Measurements from ENCODE around the gene KDM2B.
A peak's percentile ranks its signal among the peaks of the same experiment; 100 is the strongest.
"Not testable (repeated sequence)": the region's sequence is repeated elsewhere in the genome, so short reads cannot be mapped to it uniquely, and the experiment has no call there.

The KDM2B gene

GRCh38 chr12:121495746-121496145 is 85.1 kb downstream of the KDM2B start:
- no peak for DNase-seq

GRCh38 chr12:121494093-121494787 is 86.6 kb downstream of the KDM2B start:
- no peak for DNase-seq

GRCh38 chr12:121490401-121491281 is 90.2 kb downstream of the KDM2B start:
- peak; percentile 70 for DNase-seq

DNA sequence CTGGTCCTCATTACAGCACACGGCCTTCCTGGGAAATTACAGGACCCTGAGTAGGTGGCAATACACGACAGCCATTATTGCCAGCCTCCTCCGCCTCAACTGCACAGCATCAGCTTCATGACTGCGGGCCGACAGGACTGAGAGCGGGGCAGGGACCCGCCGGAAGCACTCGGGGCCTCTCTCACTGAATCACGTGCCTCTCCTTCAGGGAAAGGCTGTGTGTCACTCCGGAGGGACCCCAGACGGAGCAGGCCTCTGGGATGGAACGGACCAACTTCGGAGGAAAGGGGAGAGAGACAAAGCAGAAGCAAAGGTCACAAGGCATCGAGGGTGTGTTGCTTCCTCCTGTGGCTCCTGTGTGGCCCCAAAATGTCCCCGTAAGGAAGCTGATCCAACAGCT is 90.9 kb downstream of the KDM2B start:
- DNase-seq, result no peak

DNA sequence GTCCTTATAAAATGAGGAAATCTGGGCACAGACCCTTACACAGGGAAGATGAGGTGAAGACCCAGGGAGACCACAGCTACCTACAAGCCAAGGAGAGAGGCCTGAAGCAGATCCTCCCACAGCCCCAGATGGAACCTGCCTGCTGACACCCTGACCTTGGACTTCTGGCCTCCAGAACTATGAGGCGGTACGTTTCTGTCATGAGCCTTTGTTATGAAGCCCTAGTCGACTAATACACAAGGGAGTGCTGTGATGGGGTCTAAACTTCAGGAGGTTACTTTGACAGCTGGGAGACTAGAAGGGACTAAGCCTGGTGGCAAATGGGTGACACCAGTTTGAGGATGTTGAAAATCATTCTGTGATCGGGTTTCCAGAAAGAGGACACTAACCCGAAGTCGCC is 95.9 kb downstream of the KDM2B start:
- DNase-seq, result no peak

- not testable (repeated sequence) for DNase-seq
These were observed 96.3 kb downstream of the KDM2B start for GRCh38 chr12:121484564-121484963.

GRCh38 chr12:121483949-121484348 is 96.9 kb downstream of the KDM2B start:
- DNase-seq, result no peak

DNA sequence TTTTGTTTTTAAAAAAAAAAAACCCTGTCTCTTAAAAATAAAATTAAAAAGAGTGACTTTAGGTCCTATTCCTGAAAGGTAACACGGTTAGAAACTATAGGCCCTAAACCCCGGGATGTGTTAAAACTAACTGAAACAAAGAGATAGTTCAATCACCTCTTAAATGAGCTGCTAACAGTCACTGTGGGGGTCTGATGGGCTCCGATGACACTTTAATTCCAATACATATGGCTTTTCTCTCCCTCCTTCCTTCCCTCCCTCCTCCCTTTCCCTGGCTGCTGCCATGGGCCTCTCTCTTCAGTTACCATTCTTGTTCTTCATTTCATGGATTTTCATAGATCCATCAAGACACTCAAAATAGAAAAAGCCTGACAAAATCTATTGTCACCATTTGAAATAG is 104.3 kb downstream of the KDM2B start:
- no peak for DNase-seq

DNA sequence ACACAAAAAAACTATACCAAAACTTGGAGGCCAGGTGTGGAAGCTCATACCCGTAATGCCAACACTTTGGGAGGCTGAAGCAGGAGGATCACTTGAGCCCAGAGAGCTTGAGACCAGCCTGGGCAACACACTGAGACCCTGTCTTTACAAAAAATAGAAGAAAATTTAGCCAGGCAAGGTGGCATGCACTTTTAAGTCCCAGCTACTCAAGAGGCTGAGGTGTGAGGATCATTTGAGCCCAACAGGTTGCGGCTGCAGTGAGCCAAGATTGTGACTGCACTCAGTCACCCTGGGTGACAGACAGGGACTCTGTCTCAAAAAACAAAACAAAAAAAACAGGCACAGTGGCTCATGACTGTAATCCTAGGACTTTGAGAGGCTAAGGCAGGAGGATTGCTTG is 105.5 kb downstream of the KDM2B start:
- DNase-seq, result no peak

DNA sequence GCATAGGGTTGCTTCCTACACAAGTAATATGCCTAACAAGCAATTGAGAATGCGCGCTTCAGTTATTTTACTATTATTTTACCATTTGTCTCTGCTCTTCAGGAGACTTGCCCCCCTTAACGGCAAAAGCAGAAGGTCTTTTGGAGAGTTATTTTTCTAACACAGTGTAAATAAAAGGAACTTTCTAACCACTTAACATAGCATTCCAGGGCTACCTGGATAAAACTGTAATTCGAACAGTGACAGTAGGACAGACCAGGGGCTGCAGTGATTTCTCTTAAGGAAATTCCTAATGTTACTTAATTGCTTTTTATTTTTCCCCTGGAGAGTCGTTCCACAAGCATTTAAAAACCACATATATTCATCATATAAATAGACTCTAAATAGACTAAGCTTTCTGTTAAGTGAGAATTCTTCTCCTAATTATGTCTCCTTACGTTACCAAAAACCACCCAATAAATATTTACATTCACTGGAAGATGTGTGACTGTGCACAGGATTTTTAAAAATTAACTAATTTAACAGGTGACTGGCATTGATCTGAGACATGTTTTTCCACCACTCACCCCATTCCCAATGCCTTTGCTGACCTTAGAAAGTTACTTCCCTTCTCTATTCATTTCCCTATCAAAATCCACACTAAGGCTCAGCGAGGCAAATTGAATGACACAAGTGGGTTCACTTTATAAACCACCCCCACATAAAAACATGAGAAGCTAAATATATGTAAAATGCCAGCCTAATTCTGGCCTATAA is 108.5 kb downstream of the KDM2B start:
- no peak for DNase-seq

DNA sequence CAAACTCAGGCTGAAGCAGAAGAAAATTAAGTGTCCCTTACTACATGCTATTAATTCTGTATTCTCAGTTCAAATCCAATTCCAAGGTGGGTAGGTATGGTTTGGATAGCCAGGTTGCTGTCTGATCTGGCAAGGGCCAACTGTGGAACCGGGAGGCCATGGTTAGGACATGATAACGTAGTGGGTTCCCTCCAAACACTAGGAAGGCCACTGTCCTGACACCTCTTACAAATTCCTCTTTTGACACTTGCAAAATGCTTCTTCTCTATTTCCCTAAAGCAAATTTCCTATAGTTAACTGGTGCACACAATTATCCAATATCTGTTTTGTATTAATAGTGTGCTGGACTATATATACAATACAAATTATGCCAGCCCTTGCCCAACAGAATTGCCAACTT is 110.1 kb downstream of the KDM2B start:
- DNase-seq, result no peak

GRCh38 chr12:121468499-121468801 is 112.4 kb downstream of the KDM2B start:
- no peak for DNase-seq

DNA sequence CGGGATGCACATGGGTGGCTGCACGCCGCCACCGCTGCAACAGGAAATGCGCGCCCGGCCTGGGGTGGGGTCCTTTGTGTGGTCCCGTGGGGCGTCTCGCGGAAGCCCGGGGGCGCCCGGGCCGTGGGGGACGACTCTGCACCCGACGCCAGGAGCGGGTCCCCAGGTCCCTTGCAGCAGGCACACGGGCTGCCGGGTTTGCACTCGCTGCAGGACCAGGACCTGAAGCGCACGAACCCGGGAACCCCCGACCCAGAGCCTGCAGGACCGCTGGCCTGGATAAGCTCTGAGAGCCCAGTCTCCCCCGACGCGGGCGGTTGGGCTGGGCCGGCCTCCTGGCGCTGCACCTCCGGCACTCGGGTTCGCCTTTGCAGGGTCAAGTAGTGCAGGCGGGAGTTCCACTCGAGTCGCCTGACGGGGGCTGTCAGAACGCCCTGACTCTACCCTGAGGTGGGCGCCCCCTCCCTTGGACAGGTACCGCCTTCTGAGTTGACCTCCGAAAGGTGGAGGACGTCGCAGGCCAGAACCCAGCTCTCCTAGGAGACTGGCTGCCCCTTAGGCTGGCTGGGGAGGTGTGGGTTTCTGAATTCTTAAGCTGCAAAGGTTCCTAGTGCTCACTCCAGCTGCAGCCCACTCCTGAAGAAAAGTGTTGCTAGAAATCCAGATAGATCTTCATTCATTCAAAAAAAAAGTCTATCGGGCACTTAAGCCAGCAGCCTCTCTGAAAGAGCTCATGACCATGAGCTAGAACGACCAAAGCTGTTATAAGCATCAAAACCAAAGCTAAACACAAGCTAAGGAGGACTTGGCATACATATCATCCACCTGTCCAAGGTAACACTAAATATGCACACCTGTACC is 113.0 kb downstream of the KDM2B start:
- DNase-seq, result no peak

- DNase-seq, result peak; percentile 93
These were observed 113.8 kb downstream of the KDM2B start for GRCh38 chr12:121466794-121467637.

- DNase-seq, result no peak
These were observed 114.7 kb downstream of the KDM2B start for GRCh38 chr12:121465921-121466793.

DNA sequence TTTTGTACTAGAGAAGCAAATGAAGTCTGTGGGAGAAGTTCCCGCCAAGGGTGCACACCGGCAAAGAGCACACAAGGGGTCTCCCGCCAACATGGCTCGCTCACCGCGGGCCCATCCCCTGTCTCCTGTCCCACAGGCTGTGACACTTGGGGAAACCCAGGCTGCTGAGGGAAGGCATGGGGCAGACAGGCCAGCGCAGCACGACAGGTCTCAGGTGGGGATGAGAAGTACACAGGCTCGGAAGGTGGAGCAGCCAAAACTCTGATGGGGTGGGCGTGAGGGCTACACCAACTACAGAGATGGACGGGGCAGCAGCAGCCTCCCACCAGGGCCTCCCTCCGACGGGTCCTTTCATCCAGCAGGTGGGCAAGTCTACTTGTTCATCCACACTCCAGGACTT is 116.5 kb downstream of the KDM2B start:
- no peak for DNase-seq

DNA sequence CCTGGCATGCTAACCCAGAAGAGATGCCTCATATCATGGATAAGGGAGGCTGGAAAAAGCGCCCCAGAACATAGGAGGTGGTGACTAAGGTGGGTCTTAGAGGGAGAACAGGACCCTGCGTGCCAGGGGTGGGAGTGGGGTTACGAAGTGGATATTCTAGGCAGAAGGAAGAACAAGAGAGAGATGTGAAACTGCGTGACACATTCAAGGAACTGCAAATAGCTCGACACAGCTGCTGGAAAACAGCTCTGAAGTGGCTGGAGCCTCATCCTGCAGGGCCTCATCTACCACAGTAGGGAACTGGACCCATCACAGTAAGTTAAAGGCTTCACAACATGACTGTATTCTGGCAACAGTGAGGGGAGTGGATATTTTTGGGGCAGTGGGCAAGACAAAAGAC is 119.8 kb downstream of the KDM2B start:
- no peak for DNase-seq

GRCh38 chr12:121456551-121456950 is 124.3 kb downstream of the KDM2B start:
- no peak for DNase-seq

GRCh38 chr12:121455766-121456420 is 124.9 kb downstream of the KDM2B start:
- DNase-seq, result no peak

DNA sequence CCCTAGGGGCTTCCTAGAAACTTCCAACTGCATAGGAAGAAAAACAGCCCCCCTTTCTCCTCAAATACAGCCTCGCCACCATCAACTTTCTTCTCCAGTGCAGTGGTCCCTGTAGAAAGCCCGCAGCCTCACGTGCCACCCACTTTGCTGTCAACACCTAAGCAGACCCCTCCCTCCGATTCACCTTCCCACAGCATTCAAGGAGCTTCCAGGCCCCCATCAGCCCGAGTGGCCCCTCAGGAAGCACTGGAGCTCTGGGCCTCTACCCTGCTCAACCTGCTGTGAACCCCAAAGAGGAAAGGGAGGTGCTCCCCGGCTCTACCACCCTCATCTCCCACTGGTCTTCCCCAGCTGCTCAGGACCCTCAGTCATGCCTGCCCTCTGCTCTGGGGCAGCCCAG is 125.9 kb downstream of the KDM2B start:
- no peak for DNase-seq

All from GDM1 (cell line).